Epidermal melanocyte (primary cell): Measurements from ENCODE around the gene VPS13A.
A peak's percentile ranks its signal among the peaks of the same experiment; 100 is the strongest.

Source experiments
- DNase-seq: peaks from one replicate; pipeline ENCODE4 v3.0.0; 2011; ENCODE audit warnings: low spot score; ENCODE audit not compliant: insufficient read length

The VPS13A gene

DNA sequence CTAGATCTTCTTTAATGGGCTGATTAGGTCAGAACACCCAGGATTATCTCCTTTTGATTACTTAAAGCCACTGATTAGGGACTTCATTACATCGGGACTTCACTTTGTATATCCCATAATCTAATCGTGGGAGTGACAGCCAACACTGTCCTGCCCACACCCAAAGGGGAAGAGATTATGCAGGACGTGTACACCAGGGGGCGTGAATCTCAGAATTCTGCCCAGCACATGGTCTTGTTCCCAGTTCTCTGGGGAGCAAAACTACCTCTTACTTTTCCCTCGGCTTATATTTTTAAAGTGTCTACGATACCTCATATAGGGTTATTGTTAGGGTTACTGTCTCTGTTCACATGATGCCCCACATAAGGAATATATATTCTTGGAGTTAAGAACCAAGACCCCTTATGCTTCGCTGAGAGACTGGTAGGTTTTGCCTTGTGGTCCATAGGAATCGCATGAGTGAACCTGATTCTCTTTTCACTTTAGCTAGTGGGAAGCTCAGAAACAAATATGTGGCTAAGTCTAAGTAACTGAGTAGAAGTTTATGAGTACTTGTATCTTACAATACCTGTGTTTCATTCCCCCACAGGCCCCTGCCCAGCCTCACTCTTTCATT is 278.1 kb downstream of the VPS13A start:
- DNase-seq: no peak

DNA sequence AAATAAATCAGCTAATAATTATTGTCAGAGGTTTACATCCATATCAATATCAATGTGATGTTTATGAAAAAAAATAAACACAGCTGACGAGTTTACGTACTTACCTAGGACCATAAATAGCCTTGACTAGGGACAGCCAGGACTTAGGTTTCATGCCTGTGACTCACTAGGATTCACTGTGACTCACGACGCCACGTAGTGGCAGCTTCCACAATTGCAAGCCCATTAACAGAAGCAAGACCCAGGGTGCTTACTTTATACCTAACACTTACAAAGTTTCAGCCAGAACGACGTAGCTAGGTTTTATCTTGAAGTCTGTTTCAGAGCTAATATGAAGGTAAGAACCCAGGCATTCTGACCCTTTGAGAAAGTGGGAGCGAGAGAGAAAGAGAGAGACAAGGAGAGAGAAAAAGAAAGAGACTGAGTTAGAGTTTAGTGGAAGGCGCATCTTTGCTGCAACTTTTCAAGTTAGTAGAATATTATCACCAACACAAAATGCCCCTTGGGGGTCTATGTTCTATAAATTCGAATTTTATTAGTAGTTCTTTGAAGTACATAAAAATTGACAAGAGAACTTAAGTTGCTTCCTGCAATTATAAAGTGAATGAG is 279.6 kb downstream of the VPS13A start:
- DNase-seq: peak; percentile 73

DNA sequence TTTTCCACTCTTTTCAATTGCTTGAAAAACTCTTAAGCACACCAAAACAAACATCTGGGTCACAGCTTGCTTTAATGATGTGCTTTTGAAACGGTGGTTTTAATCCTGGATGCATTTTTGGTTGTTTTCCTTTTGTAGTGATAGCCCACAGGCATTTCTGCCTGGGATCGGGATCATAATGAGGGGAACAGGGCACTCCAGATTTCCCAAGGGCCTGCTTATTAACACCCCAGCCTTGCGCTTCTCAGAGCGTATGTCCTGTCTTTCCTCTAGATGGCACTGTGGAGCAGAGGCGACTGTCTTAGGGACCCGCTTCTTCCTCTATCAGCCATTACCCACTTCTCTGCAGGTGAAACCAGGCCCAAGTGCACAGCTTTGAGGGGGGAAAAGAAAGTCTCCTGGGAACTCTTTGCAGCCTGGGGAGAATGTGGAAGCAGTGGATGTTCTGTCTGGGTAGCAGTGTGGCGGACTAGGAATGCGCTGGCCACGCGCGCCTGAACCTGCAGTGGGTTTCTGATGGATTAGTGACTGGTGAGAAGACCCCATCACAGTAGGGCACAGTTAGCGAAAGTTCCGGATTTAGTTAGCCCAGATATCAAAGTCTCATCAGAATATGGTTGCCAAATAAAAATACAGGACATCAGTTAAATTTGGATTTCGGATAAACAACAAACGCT is 280.7 kb downstream of the VPS13A start:
- DNase-seq: peak; percentile 70

DNA sequence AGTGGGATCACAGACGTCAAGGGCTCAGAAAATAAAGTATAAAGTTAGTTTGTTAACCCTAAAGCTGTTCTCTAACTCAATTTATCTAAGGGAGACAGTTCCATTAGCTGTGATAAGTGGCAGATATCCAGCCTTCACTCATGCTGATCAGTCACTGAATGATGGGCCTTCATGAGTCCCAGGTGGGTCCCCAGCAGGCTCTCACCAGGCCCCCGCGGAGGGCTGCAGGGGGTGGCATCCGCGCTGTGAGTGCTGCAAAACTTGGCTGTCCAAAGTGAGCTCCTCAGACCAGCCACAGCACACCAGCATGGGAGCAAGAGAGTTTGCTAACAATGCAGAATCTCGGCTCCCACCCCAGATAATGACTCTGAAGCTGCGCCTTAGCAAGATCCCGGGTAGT is 283.6 kb downstream of the VPS13A start:
- no peak for DNase-seq

DNA sequence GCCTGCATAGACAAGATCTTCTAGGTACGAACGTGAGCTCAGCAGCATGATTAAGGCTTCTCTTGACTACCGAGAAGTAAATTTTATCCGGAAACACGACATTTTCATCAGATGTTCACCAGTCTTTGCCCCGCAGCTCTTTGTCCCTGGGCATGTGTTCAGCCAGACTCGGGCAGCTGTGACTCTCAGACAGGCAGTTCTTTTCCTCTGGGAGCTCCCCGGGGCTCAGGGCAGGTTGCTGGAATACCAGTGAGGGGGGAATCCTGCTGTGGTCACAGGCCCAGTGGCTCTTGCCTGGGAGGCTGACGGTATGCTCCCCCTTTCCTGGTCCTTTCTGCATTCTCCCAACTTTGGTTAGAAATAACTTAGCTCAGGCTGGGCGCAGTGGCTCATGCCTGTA is 284.7 kb downstream of the VPS13A start:
- DNase-seq: no peak

DNA sequence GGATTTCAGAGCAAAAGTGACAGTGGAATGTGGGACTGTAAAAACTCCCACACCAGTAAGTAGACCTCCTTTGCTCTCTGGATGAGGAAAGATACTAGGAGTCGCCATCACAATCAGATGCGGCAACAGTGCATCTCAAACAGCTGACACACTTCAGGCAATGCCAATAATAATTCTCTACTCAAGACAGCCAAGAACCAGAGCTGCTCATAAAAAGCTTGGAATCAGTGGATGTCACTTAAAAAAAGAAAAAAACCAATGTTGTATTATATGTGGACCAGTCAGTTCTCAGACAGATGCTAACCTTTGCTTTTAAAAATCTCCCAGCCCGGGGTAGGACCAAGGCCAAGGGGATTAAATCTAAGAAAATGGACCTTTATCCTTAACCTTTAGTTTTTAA is 285.8 kb downstream of the VPS13A start:
- DNase-seq: no peak

DNA sequence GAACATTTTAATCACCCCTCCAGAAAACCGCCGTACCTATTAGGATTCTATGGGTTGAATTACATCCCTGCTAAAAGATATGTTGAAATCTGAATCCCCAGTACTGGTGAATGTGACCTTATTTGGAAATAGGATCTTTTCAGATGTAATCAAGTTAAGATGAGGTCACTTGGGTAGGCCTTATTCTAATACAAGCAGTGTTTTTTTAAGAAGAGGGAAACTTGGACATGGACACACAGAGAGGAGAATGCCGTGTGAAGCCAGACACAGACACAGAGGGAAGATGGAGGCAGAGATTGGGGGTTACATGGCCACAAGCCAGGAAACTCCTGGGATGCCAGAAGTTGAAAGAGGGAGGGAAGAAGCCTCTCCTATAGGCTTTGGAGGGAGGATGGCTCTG is 287.3 kb downstream of the VPS13A start:
- no peak for DNase-seq

DNA sequence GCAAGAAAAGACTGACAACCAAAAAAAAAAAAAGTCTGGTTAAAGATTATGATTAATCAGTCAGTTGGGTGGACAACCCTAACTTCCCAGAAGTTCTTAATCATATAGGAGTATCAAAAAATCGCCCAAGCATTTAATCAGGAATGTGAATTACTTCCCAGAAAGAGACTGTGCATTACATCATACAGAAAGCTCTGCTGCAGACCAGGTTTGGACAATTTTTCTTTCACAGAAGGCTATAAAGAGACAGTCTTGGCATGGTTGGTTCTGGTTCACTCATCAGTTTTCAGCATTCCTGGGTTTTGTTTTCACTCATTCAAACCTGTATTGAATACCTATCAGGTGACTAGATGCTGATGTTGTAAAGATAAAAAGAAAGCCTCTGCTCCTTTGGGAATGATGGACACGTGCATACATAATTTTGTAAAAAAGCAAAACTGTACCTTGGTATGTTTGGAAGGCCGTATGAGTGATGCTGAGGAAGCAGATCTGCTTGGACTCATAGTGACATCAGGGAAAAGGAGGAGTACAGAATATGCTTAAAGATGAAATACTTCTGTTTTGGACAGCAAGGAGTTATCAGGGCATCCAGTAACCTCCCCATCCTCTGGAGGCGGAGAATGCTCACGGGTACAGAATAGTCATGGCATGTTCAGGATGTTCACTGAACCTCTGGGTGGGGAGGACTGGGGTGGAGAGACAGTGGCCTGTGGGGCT is 292.3 kb downstream of the VPS13A start:
- DNase-seq: no peak
